ENCODE data around the gene ADARB2. TPM values are rescaled to one million over a fixed set of nuclear protein-coding genes. Genes with fewer than 3 reads are reported as not detected.

Gene ADARB2
- total RNA-seq, 1 experiment from 2014 or later = not detected

DNA sequence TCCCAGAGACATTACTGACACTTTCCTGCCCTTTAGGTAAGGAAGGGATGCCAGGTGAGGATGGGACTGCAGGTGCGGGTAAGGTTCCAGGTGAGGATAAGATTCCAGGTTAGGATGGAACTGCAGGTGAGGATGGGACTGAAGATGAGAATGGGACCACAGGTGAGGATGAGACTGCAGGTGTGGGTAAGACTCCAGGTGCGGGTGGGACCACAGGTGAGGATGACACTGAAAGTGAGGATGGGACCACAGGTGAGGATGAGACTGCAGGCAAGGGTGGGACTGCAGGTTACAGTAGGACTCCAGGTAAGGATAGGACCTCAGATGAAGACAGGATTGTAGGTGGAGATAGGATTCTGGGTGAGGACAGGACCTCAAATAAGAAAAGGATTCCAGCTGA lies 358.9 kb downstream of the ADARB2 start:
- TF ChIP-seq, protein P1, sequence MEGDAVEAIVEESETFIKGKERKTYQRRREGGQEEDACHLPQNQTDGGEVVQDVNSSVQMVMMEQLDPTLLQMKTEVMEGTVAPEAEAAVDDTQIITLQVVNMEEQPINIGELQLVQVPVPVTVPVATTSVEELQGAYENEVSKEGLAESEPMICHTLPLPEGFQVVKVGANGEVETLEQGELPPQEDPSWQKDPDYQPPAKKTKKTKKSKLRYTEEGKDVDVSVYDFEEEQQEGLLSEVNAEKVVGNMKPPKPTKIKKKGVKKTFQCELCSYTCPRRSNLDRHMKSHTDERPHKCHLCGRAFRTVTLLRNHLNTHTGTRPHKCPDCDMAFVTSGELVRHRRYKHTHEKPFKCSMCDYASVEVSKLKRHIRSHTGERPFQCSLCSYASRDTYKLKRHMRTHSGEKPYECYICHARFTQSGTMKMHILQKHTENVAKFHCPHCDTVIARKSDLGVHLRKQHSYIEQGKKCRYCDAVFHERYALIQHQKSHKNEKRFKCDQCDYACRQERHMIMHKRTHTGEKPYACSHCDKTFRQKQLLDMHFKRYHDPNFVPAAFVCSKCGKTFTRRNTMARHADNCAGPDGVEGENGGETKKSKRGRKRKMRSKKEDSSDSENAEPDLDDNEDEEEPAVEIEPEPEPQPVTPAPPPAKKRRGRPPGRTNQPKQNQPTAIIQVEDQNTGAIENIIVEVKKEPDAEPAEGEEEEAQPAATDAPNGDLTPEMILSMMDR (IDR thresholded peaks at IDR 0.05; ENCODE audit: unreplicated experiment) = no peak
- Mint-ChIP-seq H3K27me3 (ENCODE audit: unreplicated experiment) (peaks cover 58% of the 10 kb centered on the region), H3K36me3 (ENCODE audit: insufficient read depth, unreplicated experiment) (no peaks in the 10 kb centered on the region), H3K9me3 (ENCODE audit: low read depth, unreplicated experiment) (peaks cover 4% of the 10 kb centered on the region), H3K27ac (ENCODE audit: unreplicated experiment) (no peak overlapping the region), H3K4me1 (ENCODE audit: low read depth, unreplicated experiment) (no peaks in the 10 kb centered on the region), H3K4me3 (ENCODE audit: low read depth, unreplicated experiment) (no peak overlapping the region)
- intact Hi-C loops (cut with micrococcal nuclease; ENCODE audit: unreplicated experiment) = no loop called here
- CTCF ChIA-PET = no interaction called here
- no TSS peak for BruUV-seq (replicated peaks)
- DNase-seq = no peak

GRCh38 chr10:1377740-1378397 lies 359.5 kb downstream of the ADARB2 start:
- CTCF ChIA-PET = no interaction called here
- Mint-ChIP-seq H3K4me1 (ENCODE audit: low read depth, unreplicated experiment) (no peaks in the 10 kb centered on the region), H3K27me3 (ENCODE audit: unreplicated experiment) (peaks cover 55% of the 10 kb centered on the region), H3K36me3 (ENCODE audit: insufficient read depth, unreplicated experiment) (no peaks in the 10 kb centered on the region), H3K27ac (ENCODE audit: unreplicated experiment) (no peak overlapping the region), H3K4me3 (ENCODE audit: low read depth, unreplicated experiment) (no peak overlapping the region), H3K9me3 (ENCODE audit: low read depth, unreplicated experiment) (peaks cover 4% of the 10 kb centered on the region)
- TF ChIP-seq, protein P1 (IDR thresholded peaks at IDR 0.05; ENCODE audit: unreplicated experiment) = no peak
- intact Hi-C loops (cut with micrococcal nuclease; ENCODE audit: unreplicated experiment) = no loop called here
- no TSS peak for BruUV-seq (replicated peaks)
- DNase-seq = no peak

DNA sequence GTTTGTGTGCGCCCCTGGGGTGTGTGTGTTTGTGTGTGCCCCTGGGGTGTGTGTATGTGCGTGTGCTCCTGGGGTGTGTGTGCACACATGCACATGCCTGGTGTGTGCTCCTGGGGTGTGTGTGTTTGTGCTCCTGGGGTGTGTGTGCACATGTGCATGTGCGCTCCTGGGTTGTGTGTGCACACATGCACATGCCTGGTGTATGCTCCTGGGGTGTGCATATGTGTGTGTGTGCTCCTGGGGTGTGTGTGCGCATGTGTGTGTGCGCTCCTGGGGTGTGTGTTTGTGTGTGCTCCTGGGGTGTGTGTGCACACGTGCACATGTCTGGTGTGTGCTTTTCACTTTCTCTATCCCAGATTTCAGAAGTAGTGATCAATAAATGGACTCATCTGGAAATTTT lies 360.1 kb downstream of the ADARB2 start:
- Mint-ChIP-seq H3K36me3 (ENCODE audit: insufficient read depth, unreplicated experiment) (no peaks in the 10 kb centered on the region), H3K4me1 (ENCODE audit: low read depth, unreplicated experiment) (no peaks in the 10 kb centered on the region), H3K27me3 (ENCODE audit: unreplicated experiment) (peaks cover 59% of the 10 kb centered on the region), H3K4me3 (ENCODE audit: low read depth, unreplicated experiment) (no peak overlapping the region), H3K27ac (ENCODE audit: unreplicated experiment) (no peak overlapping the region), H3K9me3 (ENCODE audit: low read depth, unreplicated experiment) (peaks cover 4% of the 10 kb centered on the region)
- CTCF ChIA-PET = no interaction called here
- intact Hi-C loops (cut with micrococcal nuclease; ENCODE audit: unreplicated experiment) = no loop called here
- TF ChIP-seq, protein P1 (IDR thresholded peaks at IDR 0.05; ENCODE audit: unreplicated experiment) = no peak
- no TSS peak for BruUV-seq (replicated peaks)
- DNase-seq = no peak

GRCh38 chr10:1376384-1376945 lies 360.9 kb downstream of the ADARB2 start:
- TF ChIP-seq, protein P1 (IDR thresholded peaks at IDR 0.05; ENCODE audit: unreplicated experiment) = no peak
- no TSS peak for BruUV-seq (replicated peaks)
- Mint-ChIP-seq H3K27me3 (ENCODE audit: unreplicated experiment) (peaks cover 60% of the 10 kb centered on the region), H3K4me1 (ENCODE audit: low read depth, unreplicated experiment) (no peaks in the 10 kb centered on the region), H3K36me3 (ENCODE audit: insufficient read depth, unreplicated experiment) (no peaks in the 10 kb centered on the region), H3K4me3 (ENCODE audit: low read depth, unreplicated experiment) (no peak overlapping the region), H3K9me3 (ENCODE audit: low read depth, unreplicated experiment) (peaks cover 4% of the 10 kb centered on the region), H3K27ac (ENCODE audit: unreplicated experiment) (no peak overlapping the region)
- no peak for DNase-seq
- CTCF ChIA-PET = no interaction called here
- intact Hi-C loops (cut with micrococcal nuclease; ENCODE audit: unreplicated experiment) = no loop called here

Data from Calu3 (cell line).